Activated T-helper 9 cell treated with anti-CD3 and anti-CD28 coated beads, Interleukin-2, amount 50 U/mL, for 16 hours (primary cell): ENCODE results near the gene UBL3.

Experiments used
- DNase-seq: peaks from one replicate; pipeline ENCODE4 v3.0.0-alpha.2; 2020; ENCODE audit warnings: low read depth

Gene UBL3

GRCh38 chr13:29856426-29856825 is 6.0 kb upstream of the UBL3 start:
- no peak for DNase-seq

- no peak for DNase-seq
Observed at GRCh38 chr13:29855784-29856183, 5.4 kb upstream of the UBL3 start.

DNA sequence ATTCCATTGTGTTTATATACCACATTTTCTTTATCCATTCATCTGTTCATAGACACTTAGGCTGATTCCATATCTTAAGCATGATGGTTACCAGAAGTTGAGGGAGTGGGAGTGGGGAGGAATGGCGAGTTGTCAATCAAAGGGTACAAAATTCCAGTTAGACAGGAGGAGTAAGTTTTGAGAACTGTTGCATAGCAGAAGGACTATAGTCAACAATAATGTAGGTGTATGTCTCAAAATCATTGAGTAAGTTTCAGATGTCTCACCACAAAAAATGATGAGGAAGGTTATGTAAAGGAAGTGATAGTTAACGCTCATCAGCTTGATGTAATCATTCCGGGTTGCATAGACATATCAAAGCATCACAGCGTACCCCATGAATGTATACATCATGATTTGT is 4.6 kb upstream of the UBL3 start:
- DNase-seq = no peak

DNA sequence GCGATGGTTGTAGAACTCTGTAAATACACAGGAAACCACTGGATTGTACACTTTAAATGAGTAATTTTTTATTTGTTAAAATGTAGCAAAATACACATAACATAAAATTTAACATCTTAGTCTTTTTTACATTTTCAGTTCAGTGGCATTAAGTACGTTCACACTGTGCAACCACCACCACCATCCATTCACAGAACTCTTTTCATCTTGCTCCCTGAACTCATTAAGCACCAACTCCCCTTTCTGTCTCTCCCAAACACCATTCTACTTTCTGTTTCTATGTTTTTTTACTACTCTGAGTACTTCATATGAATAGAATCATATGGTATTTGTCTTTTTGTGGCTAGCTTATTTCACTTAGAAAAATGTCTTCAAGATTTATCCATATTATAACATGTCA is 2.7 kb upstream of the UBL3 start:
- no peak for DNase-seq

DNA sequence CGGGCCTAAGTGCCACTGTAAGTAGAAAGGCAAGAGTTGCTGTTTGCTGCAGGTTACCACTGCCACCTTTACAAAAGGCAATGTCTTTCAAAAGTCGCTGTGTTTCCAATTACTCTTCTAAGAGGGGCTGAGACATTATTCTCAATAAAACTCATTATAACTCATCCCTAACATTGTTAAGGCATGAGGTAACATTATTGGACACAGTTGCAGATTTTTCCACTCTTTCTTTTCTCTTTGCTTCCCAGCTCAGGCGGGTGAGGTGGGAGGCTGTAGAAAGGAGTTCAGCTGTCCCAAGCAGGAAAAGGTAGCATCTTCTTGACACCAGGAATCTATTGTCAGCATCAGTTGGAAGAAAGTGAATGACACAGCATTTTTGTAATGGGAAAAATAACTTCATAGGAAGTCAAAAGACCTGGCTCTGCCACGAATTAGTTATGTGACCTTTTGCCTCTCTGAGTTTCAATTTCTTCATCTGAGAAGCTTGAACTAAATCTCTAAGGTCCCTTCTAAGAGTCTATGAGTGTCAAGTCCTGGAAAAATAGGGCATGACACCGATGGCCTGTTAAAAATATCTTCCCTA is 2.1 kb upstream of the UBL3 start:
- DNase-seq = no peak

- peak; percentile 25 for DNase-seq
Observed at GRCh38 chr13:29849731-29850212, 645 bp downstream of the UBL3 start.

GRCh38 chr13:29849071-29849631 is 1.3 kb downstream of the UBL3 start:
- DNase-seq = no peak

DNA sequence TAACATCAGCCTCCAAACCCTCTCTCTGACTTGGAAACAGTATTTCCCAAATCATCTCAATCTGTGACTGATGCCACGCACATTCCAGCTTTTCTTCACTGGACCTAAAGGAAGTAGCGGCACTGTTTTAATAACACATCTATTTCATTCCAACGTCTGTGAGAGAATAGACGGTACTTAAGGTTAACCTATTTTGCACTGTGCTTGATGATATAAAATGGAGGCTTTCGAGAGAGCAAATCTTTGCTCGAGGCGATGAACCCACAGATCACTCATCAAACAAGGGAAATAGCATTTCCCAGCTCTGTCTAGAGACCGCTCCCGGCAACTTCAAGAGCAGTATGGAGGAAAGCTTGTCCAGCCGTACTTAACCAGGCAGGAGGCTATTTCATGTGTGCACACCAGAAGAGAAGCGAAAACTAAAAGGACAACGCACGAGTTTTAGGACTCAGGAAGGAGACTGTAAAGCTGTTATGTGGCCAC is 2.9 kb downstream of the UBL3 start:
- DNase-seq = no peak

DNA sequence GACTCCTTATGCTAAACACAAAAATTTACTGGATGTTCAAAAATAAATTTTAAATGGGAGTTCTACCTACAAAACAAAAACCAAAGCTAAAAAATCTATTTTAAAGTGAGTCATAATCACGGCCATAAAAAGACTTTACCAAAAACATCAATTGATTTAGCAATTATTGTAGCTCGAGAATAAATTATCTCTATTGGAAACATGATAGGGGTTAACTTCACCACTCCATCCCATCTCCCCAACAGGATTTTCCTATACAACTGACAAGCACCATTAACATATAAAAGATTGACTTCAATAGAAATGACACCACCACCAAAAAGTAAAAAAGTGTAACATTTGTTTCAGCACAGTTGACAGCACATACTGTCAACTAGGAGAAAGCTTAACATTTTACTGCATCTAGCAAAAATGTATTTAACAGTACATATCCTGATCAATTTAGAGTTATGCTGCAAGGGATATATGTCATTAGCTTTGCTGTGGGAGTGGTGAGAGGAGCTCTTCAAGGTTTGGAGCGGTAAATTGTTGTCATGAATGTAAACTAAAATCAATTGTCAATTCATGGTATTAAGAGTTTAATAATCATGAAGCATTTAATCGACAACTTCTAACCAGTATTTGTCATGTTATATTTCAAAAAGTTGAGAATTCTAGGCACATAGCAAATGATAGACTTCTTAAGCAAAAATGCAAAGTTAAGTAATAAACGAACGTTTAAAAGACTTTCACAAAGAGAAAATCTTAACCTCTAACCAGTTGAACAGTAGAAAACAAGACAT is 3.8 kb downstream of the UBL3 start:
- DNase-seq = no peak

DNA sequence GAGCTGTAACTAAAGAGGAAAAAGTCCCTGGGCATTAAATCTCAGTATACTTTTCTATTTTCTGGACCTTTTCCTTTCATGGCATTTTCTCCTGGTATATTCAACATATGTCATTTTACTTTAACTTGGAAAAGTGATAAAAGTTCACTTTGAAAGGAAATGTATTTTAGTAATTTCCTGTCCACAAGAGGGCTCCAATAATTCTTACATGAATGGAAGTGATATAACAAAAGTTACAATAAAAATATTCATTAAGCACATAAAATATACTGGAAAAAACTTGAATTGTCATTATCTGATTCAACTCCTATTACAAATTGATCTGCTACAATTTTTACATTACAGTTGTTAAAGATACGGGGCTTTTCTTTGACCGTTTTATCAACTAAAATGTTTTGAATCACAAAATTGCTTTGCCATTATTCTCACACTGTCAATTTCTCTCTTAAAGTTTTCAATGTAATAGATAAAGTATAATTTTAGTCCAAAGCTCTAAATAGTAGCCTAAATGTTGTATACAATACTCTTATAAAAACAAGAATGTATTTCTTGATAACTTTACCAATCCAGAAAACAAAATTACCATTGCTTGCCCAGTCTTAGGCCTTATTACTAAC is 4.9 kb downstream of the UBL3 start:
- no peak for DNase-seq

DNA sequence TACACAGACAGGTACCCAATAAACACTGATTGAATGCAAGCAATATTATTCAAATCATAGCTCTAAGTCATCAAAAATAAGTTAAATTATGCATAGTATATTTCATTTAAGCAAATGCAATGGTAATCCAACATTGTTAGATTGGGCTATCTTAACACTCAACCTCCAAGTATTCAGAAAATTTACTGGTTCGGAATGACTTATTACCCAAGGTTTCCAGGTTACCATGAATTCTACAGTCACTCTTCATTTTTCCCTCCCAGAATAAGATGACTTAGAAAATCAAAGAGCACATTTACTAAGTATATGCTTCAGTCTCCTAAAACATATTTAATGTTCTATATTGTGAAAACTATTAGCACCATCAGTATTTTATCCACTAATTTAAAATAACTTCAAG is 6.0 kb downstream of the UBL3 start:
- no peak for DNase-seq

GRCh38 chr13:29840585-29840984 is 9.8 kb downstream of the UBL3 start:
- DNase-seq = no peak

GRCh38 chr13:29835280-29836061 is 14.9 kb downstream of the UBL3 start:
- DNase-seq = no peak

- no peak for DNase-seq
Observed at GRCh38 chr13:29832761-29833298, 17.6 kb downstream of the UBL3 start.

- DNase-seq = no peak
Observed at GRCh38 chr13:29830000-29830399, 20.4 kb downstream of the UBL3 start.

DNA sequence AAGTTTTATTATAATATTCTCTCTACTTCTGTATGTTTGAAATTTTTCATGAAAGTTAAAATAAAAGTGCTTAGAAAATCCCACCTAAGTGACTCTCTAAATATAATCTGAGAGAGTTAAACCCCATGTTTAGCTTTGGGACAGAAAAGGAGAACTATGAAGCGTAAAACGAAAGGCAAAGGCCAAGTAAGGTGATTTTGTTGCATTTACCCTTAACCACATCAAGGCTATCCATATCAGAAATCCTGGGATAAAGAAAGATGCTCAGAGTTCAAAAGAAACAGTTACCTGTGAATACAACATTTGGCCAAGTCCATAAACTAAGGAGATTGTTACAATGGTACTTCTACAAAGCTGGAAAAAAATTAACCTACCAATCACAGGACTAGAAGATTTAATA is 31.3 kb downstream of the UBL3 start:
- no peak for DNase-seq

GRCh38 chr13:29817604-29818378 is 32.6 kb downstream of the UBL3 start:
- DNase-seq = no peak

- no peak for DNase-seq
Observed at GRCh38 chr13:29816715-29817114, 33.7 kb downstream of the UBL3 start.

DNA sequence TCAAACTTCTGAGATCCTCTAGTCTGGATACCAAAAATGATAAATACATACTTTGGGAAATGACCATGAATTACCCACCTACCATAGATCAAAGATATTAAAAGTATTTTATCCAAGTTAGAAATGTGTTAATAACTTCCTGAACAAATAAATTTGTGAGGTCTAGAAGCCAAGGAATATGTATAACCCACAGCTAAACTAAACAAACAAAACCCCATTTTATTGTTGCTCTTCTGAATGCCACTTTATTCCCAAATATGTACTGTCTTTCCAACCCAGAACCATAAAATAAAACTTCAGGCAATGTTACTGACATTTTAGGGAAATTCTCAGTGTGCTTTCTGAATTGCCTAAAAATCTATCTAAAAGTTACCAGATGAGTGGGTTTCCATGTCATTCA is 35.1 kb downstream of the UBL3 start:
- DNase-seq = no peak

GRCh38 chr13:29810898-29811297 is 39.5 kb downstream of the UBL3 start:
- DNase-seq = no peak

- DNase-seq = no peak
Observed at GRCh38 chr13:29810145-29810742, 40.2 kb downstream of the UBL3 start.
